GM12878 (cell line): Measurements from ENCODE around the gene REXO1. TPM values are rescaled to one million over a fixed set of nuclear protein-coding genes. Genes with fewer than 3 reads are reported as not detected.

Source experiments
- ATAC-seq: fragments of 200-7000 bp; cut with Tn5 transposase; 3 replicates; pipeline ENCODE4 v1.9.1; 2020; ENCODE audit warnings: mild to moderate bottlenecking, moderate library complexity
- BruUV-seq: library from RNA; stranded (reverse); fragments of 400-500 nt; replicated peaks from 2 replicates; lab custom pipeline; 2021; lab: Mats Ljungman, UMichigan
- CTCF ChIA-PET: fragments of 300-600 bp; sonication (Branson Sonifier 250); formaldehyde crosslinking; extraction: SDS; loops from one replicate; lab custom pipeline; 2021; ENCODE audit warnings: inconsistent platforms; lab: Yijun Ruan, JAX
- POLR2A ChIA-PET: fragments of 350-600 bp; formaldehyde crosslinking; extraction: SDS; loops from one replicate; lab custom pipeline; 2021; ENCODE audit warnings: inconsistent platforms; lab: Charles Lee
- RAD21 ChIA-PET: fragments of 300-600 bp; sonication (Branson Sonifier 250); formaldehyde crosslinking; loops from one replicate; lab custom pipeline; 2023; ENCODE audit warnings: antibody characterized with exemption; ENCODE audit not compliant: unreplicated experiment; lab: Charles Lee
- SMC1A ChIA-PET: fragments of 300-600 bp; sonication (Branson Sonifier 250); formaldehyde crosslinking; loops from one replicate; lab custom pipeline; 2023; ENCODE audit not compliant: unreplicated experiment, uncharacterized antibody; lab: Charles Lee
- DNase-seq: peaks from one replicate; pipeline ENCODE4 v3.0.0-alpha.2; 2011; ENCODE audit warnings: low read depth, low spot score
- FAIRE-seq: peaks from 3 replicates; lab custom pipeline; 2011; peaks lifted over from hg19 to GRCh38; lab: Jason Lieb, UNC
- H2AFZ ChIP-seq: 2 replicates; pipeline ENCODE4 v1.6.0; 2011; ENCODE audit warnings: low read depth, low read length, control low read depth; ENCODE audit not compliant: control insufficient read depth
- H3K27ac ChIP-seq: 2 replicates; pipeline ENCODE4 v1.5.1; 2011; ENCODE audit warnings: control low read depth; ENCODE audit not compliant: control insufficient read depth, insufficient read depth
- H3K27me3 ChIP-seq, 2 experiments: replicated peaks in 1 of 2; 2 replicates each; pipeline versions ENCODE4 v1.6.0 to v1.6.1; 2011; ENCODE audit warnings: low read length in 1 of 2; ENCODE audit not compliant: control insufficient read depth in 2 of 2, insufficient read depth in 2 of 2
- H3K36me3 ChIP-seq, 2 experiments: 2 replicates each; pipeline ENCODE4 v1.5.1; 2011; ENCODE audit warnings: low read length in 1 of 2; ENCODE audit not compliant: control insufficient read depth in 2 of 2, insufficient read depth in 2 of 2
- H3K4me1 ChIP-seq: 2 replicates; pipeline ENCODE4 v1.6.1; 2011; ENCODE audit warnings: mild to moderate bottlenecking, low read length, moderate library complexity, mixed read lengths; ENCODE audit not compliant: control insufficient read depth, insufficient read depth
- H3K4me2 ChIP-seq: 2 replicates; pipeline ENCODE4 v1.6.0; 2011; ENCODE audit warnings: control low read depth; ENCODE audit not compliant: control insufficient read depth, insufficient read depth
- H3K4me3 ChIP-seq: fragments of 200-600 bp; sonication (generic); 2 replicates; pipeline ENCODE4 v1.5.1; 2016
- H3K79me2 ChIP-seq: 2 replicates; pipeline ENCODE4 v1.6.0; 2011; ENCODE audit warnings: low read length; ENCODE audit not compliant: control insufficient read depth, insufficient read depth
- H3K9ac ChIP-seq: 2 replicates; pipeline ENCODE4 v1.8.0; 2011; ENCODE audit warnings: low read length, control low read depth, mixed read lengths; ENCODE audit not compliant: control insufficient read depth, insufficient read depth
- H3K9me3 ChIP-seq: replicated peaks from 3 replicates; pipeline ENCODE4 v1.5.1; 2011; ENCODE audit warnings: mild to moderate bottlenecking, low read length; ENCODE audit not compliant: control insufficient read depth, insufficient read depth
- H4K20me1 ChIP-seq: 2 replicates; pipeline ENCODE4 v1.6.0; 2011; ENCODE audit not compliant: control insufficient read depth, insufficient read depth
- BRCA1 ChIP-seq: IDR thresholded peaks from 2 replicates; pipeline ENCODE4 v1.6.1; 2011; ENCODE audit warnings: low read depth, low read length, improper control_type of control experiment
- CBFB ChIP-seq: IDR thresholded peaks from 2 replicates; pipeline ENCODE4 v1.6.1; 2016; ENCODE audit warnings: antibody characterized with exemption, low read depth
- NFYB ChIP-seq: IDR thresholded peaks from 2 replicates; pipeline ENCODE4 v1.6.1; 2011; ENCODE audit warnings: low read depth, mild to moderate bottlenecking, low read length, improper control_type of control experiment, moderate library complexity; ENCODE audit not compliant: insufficient read depth
- RUNX3 ChIP-seq: IDR thresholded peaks from 2 replicates; pipeline ENCODE4 v1.6.1; 2012; ENCODE audit warnings: low read length, inconsistent platforms
- SMARCA5 ChIP-seq: fragments of 450-650 bp; IDR thresholded peaks from 2 replicates; pipeline ENCODE4 v1.6.1; 2017; ENCODE audit warnings: mild to moderate bottlenecking
- TARDBP ChIP-seq: IDR thresholded peaks from 2 replicates; pipeline ENCODE4 v1.6.1; 2016; ENCODE audit warnings: borderline replicate concordance
- YBX1 ChIP-seq: fragments of 450-650 bp; IDR thresholded peaks from 2 replicates; pipeline ENCODE4 v1.6.1; 2016; ENCODE audit warnings: antibody characterized with exemption
- ZNF217 ChIP-seq: fragments of 450-650 bp; IDR thresholded peaks from 2 replicates; pipeline ENCODE4 v1.6.1; 2017; ENCODE audit warnings: antibody characterized with exemption, mild to moderate bottlenecking
- WGBS: methylation state at CpG from one replicate; pipeline ENCODE4 v1.1.6; 2016; ENCODE audit warnings: low lambda C conversion rate; ENCODE audit not compliant: insufficient replicate concordance, insufficient coverage; ENCODE audit errors: missing lambda C conversion rate; 5-methylcytosine and 5-hydroxymethylcytosine counted together
- in situ Hi-C: fragments of 300-500 bp; cut with MboI; formaldehyde crosslinking; loops from 9 replicates; pipeline ENCODE4 v1.14.3; 2018; ENCODE audit warnings: mixed read lengths
- intact Hi-C: fragments of 100-400 bp; cut with micrococcal nuclease; formaldehyde crosslinking; loops from one replicate; pipeline ENCODE4 v1.14.2; 2022; ENCODE audit not compliant: unreplicated experiment
- polyA plus RNA-seq, 11 experiments: library from polyadenylated mRNA; depleted of rRNA in 4 of 11; unstranded in 6 of 11; stranded (reverse) in 5 of 11; fragments of >200 nt; fragmentation: Nextera tagmentation in 4 of 11; fragmentation: Illumina TruSeq in 1 of 11; extraction: Ambion mirVana in 4 of 11; extraction: Trizol in 1 of 11; gene quantifications; 1 replicate in 1 of 11; 2 replicates in 10 of 11; pipeline versions ENCODE4 v1.2.1 to v1.2.3, GENCODE V29; 2011 to 2016; ENCODE audit warnings: inconsistent platforms in 2 of 11, missing spikeins in 2 of 11, low read depth in 1 of 11
- total RNA-seq, 4 experiments: library from RNA; depleted of rRNA in 3 of 4; stranded (reverse); fragments of >200 nt in 3 of 4; fragmentation: Illumina TruSeq in 1 of 4; extraction: Trizol in 1 of 4; gene quantifications; 2 replicates each; pipeline versions ENCODE4 v1.2.1 to v1.2.3, GENCODE V29; 2013 to 2021
- TF ChIP-seq, protein P1 (sequence below): fragments of 450-650 bp; IDR thresholded peaks from 2 replicates; pipeline ENCODE4 v1.6.1; 2014; ENCODE audit warnings: mild to moderate bottlenecking

The REXO1 gene
- total and polyA plus RNA-seq, 10 of the 15 experiments (the other 5 are each of a cell fraction or from before 2014, with no cell fraction given), result 0.03 to 45.2 (median 8.4) TPM

DNA sequence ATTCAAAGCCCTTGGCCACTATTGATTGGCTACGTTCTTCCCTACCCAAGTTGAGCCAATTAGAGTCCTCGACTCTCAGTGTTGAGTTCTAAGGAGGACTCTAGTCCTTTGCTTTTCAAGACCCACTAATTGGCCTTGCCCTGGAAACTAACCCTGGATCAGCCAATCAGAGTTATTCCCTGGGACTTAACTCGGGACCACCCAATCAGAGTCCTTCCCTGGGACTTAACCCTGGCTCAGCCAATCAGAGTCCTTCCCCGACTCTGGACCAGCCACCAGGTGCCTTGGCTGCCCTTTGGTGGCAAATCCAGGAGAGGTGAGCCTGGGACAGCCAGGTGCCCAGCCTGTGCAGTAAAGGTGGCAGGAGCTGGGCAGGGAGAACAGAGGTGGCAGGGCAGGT lies 64.9 kb downstream of the REXO1 start:
- no TSS peak for BruUV-seq
- ChIA-PET CTCF (interaction anchor here (1.1 to 3.2 kb wide), 4 partner anchors 10 to 111 kb away, joined by 3 to 22 read pairs (median 5); no protein-coding TSS in a partner anchor), RAD21 (no interaction called here), SMC1A (no interaction called here), POLR2A (no interaction called here)
- no peaks in the 10 kb centered on the region; the same call in 2 of the 3 replicates for H3K9me3 ChIP-seq
- H4K20me1 ChIP-seq, result no peaks in the 10 kb centered on the region
- no peaks in the 10 kb centered on the region for H3K36me3 ChIP-seq
- FAIRE-seq (no peak), ATAC-seq (no peak), DNase-seq (no peak)
- no peaks in the 10 kb centered on the region for H3K4me1 ChIP-seq
- no peak overlapping the region for H3K27ac ChIP-seq
- H3K9ac ChIP-seq, result no peak overlapping the region
- H3K79me2 ChIP-seq, result no peaks in the 10 kb centered on the region
- no peak overlapping the region for H3K4me2 ChIP-seq
- intact Hi-C loops, result no loop called here
- in situ Hi-C loops, result no loop called here
- no peak overlapping the region for H3K4me3 ChIP-seq
- peaks cover 0 to under 1% of the 10 kb centered on the region in 2 experiments; a peak in 3 of 4 replicates for H3K27me3 ChIP-seq
- whole genome bisulfite sequencing, result 30% methylated on average over 4 of the region's 4 CpGs
- TF ChIP-seq TARDBP (no peak), BRCA1 (no peak), YBX1 (no peak), RUNX3 (no peak), SMARCA5 (no peak), NFYB (0 out of 2 replicates have a peak, but pooled peaks have one; percentile 30), ZNF217 (no peak), CBFB (no peak)
- TF ChIP-seq, protein P1, sequence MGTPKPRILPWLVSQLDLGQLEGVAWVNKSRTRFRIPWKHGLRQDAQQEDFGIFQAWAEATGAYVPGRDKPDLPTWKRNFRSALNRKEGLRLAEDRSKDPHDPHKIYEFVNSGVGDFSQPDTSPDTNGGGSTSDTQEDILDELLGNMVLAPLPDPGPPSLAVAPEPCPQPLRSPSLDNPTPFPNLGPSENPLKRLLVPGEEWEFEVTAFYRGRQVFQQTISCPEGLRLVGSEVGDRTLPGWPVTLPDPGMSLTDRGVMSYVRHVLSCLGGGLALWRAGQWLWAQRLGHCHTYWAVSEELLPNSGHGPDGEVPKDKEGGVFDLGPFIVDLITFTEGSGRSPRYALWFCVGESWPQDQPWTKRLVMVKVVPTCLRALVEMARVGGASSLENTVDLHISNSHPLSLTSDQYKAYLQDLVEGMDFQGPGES, result no peak
- H2AFZ ChIP-seq, result no peak overlapping the region
